HG02642 (cell line): ENCODE results near the gene CCL13.
"Not testable (repeated sequence)": the region's sequence is repeated elsewhere in the genome, so short reads cannot be mapped to it uniquely, and the experiment has no call there.

ENCODE experiments used
- ATAC-seq: cut with Tn5 transposase; IDR thresholded peaks from one replicate; pipeline ENCODE4 v1.9.1; 2021; ENCODE audit warnings: mild to moderate bottlenecking; ENCODE audit not compliant: unreplicated experiment, poor library complexity

CCL13 gene

GRCh38 chr17:34356194-34356593 lies at the start of gene CCL13:
CCL13 (plus strand) TSS chr17:34356480; CDS start chr17:34356527, 47 bp downstream.
- no peak for ATAC-seq

GRCh38 chr17:34307110-34307509 lies 49.2 kb upstream of the CCL13 start:
- no peak for ATAC-seq

- no peak for ATAC-seq
Measured at GRCh38 chr17:34308371-34308770, 47.9 kb upstream of the CCL13 start.

- ATAC-seq, result no peak
Measured at GRCh38 chr17:34311291-34311690, 45.0 kb upstream of the CCL13 start.

GRCh38 chr17:34312080-34312479 lies 44.2 kb upstream of the CCL13 start:
- ATAC-seq, result no peak

- ATAC-seq, result no peak
Measured at GRCh38 chr17:34313164-34313563, 43.1 kb upstream of the CCL13 start.

- ATAC-seq, result no peak
Measured at GRCh38 chr17:34314279-34314678, 42.0 kb upstream of the CCL13 start.

GRCh38 chr17:34318474-34318873 lies 37.8 kb upstream of the CCL13 start:
- ATAC-seq, result no peak

- no peak for ATAC-seq
Measured at GRCh38 chr17:34319039-34319483, 37.2 kb upstream of the CCL13 start, which contains the start of gene CCL8. CCL8 (plus strand) TSS chr17:34319435; CDS start chr17:34319502, 67 bp downstream.

GRCh38 chr17:34321964-34322363 lies 34.3 kb upstream of the CCL13 start:
- no peak for ATAC-seq

GRCh38 chr17:34327580-34327979 lies 28.7 kb upstream of the CCL13 start:
- ATAC-seq, result not testable (repeated sequence)

- no peak for ATAC-seq
Measured at GRCh38 chr17:34337701-34338100, 18.6 kb upstream of the CCL13 start.

GRCh38 chr17:34339138-34339770 lies 17.0 kb upstream of the CCL13 start:
- ATAC-seq, result no peak

GRCh38 chr17:34341916-34342315 lies 14.4 kb upstream of the CCL13 start:
- no peak for ATAC-seq

- no peak for ATAC-seq
Measured at GRCh38 chr17:34347063-34347462, 9.2 kb upstream of the CCL13 start.

GRCh38 chr17:34349751-34350150 lies 6.5 kb upstream of the CCL13 start:
- ATAC-seq, result no peak

- no peak for ATAC-seq
Measured at GRCh38 chr17:34351096-34351495, 5.2 kb upstream of the CCL13 start.

GRCh38 chr17:34352191-34352590 lies 4.1 kb upstream of the CCL13 start:
- no peak for ATAC-seq

- ATAC-seq, result no peak
Measured at GRCh38 chr17:34354637-34355036, 1.6 kb upstream of the CCL13 start.

- no peak for ATAC-seq
Measured at GRCh38 chr17:34357398-34357797, 1.1 kb downstream of the CCL13 start.

GRCh38 chr17:34358631-34359030 lies 2.4 kb downstream of the CCL13 start:
- ATAC-seq, result no peak

- no peak for ATAC-seq
Measured at GRCh38 chr17:34360601-34361270, 4.5 kb downstream of the CCL13 start.
